ENCODE results near the gene IL36RN. TPM values are rescaled to one million over a fixed set of nuclear protein-coding genes. Genes with fewer than 3 reads are reported as not detected.

IL36RN gene
- polyA plus RNA-seq, 1 of the 3 experiments (the other 2 are of a cell fraction), result not detected

DNA sequence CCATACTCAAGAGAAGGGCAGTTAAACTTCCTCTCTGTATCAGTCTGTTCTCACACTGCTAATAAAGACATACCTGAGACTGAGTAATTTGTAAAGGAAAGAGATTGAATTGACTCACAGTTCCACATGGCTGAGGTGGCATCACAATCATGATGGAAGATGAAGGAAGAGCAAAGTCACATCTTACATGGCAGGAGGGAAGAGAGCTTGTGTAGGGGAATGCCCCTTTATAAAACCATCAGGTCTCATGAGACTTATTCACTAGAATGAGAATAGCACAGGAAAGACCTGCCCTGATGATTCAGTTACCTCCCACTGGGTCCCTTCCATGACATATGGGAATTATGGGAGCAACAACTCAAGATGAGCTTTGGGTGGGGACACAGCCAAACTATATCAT lies 4.9 kb upstream of the IL36RN start:
- no peaks in the 10 kb centered on the region for H3F3A ChIP-seq (replicated peaks; ENCODE audit: insufficient read depth)
- no peak overlapping the region for H2AFZ ChIP-seq (ENCODE audit: low read depth)
- TF ChIP-seq SMC3 (IDR thresholded peaks at IDR 0.05; ENCODE audit: low read depth, low read length) (no peak), RFX5 (IDR thresholded peaks at IDR 0.05; ENCODE audit: low read length) (no peak), ELF1 (IDR thresholded peaks at IDR 0.05) (no peak), JUND (IDR thresholded peaks at IDR 0.05) (no peak), TAF1 (IDR thresholded peaks at IDR 0.05; ENCODE audit: borderline replicate concordance, low read depth, low read length) (no peak), SIN3A (IDR thresholded peaks at IDR 0.05; ENCODE audit: borderline replicate concordance, low read depth, low read length) (no peak), CHD2 (IDR thresholded peaks at IDR 0.05; ENCODE audit: low read length, partially characterized antibody) (no peak), TCF12 (IDR thresholded peaks at IDR 0.05) (no peak), RXRA (IDR thresholded peaks at IDR 0.05; ENCODE audit: borderline replicate concordance, low read depth) (no peak), GATA2 (CRISPR knock-in tag; IDR thresholded peaks at IDR 0.05) (no peak), POLR2AphosphoS5 (IDR thresholded peaks at IDR 0.05; ENCODE audit: low read depth, low read length) (no peak), NRF1 (IDR thresholded peaks at IDR 0.05; ENCODE audit: low read depth, low read length) (no peak), USF1 (IDR thresholded peaks at IDR 0.05; ENCODE audit: borderline replicate concordance, low read depth) (no peak), FOSL2 (IDR thresholded peaks at IDR 0.05; ENCODE audit: borderline replicate concordance, low read depth) (no peak)
- TF ChIP-seq, protein P1, sequence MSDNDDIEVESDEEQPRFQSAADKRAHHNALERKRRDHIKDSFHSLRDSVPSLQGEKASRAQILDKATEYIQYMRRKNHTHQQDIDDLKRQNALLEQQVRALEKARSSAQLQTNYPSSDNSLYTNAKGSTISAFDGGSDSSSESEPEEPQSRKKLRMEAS (IDR thresholded peaks at IDR 0.05; ENCODE audit: low read depth), result no peak
- TF ChIP-seq, protein P2, sequence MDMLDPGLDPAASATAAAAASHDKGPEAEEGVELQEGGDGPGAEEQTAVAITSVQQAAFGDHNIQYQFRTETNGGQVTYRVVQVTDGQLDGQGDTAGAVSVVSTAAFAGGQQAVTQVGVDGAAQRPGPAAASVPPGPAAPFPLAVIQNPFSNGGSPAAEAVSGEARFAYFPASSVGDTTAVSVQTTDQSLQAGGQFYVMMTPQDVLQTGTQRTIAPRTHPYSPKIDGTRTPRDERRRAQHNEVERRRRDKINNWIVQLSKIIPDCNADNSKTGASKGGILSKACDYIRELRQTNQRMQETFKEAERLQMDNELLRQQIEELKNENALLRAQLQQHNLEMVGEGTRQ (IDR thresholded peaks at IDR 0.05; ENCODE audit: borderline replicate concordance, low read depth, low read length), result no peak
- H3K4me3 ChIP-seq (ENCODE audit: low read depth in 2 of 2, low read length in 1 of 2), result no peak overlapping the region
- CTCF ChIA-PET, result no interaction called here
- no peaks in the 10 kb centered on the region for H3K79me2 ChIP-seq (ENCODE audit: insufficient read depth)
- no peaks in the 10 kb centered on the region for H3K4me1 ChIP-seq (ENCODE audit: control insufficient read depth in 1 of 2, insufficient read depth in 2 of 2, low read depth in 1 of 2, low read length in 1 of 2)
- H4K20me1 ChIP-seq (ENCODE audit: insufficient read depth), result no peaks in the 10 kb centered on the region
- no peaks in the 10 kb centered on the region for H3K9me2 ChIP-seq
- POLR2A ChIA-PET, result no interaction called here
- H3K4me2 ChIP-seq, result no peak overlapping the region
- no peak overlapping the region for H3K27ac ChIP-seq (ENCODE audit: low read depth in 2 of 2, low read length in 1 of 2)
- H3K9ac ChIP-seq, result no peak overlapping the region
- DNase-seq, result no peak
- H3K36me3 ChIP-seq (replicated peaks in 1 of 2; ENCODE audit: control insufficient read depth in 1 of 2, insufficient read depth in 2 of 2, low read length in 1 of 2), result no peaks in the 10 kb centered on the region
- peaks cover 10% of the 10 kb centered on the region for H3K27me3 ChIP-seq (ENCODE audit: insufficient read depth)
- H3K9me3 ChIP-seq, result no peaks in the 10 kb centered on the region

DNA sequence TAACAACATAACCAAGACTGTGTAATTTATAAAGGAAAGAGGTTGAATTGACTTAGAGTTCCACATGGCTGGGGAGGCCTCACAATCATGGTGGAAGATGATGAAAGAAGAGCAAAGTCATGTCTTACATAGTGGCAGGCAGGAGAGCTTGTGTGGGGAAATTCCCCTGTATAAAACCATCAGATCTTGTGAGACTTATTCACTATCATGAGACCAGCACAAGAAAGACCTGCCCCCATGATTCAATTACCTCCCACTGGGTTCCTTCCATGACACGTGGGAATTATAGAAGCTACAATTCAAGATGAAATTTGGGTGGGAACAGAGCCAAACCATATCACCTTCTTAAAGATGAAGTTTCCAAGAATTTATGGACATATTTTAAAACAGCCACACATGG lies 2.5 kb upstream of the IL36RN start:
- ChIA-PET POLR2A (no interaction called here), CTCF (interaction anchor here (1.0 to 1.6 kb wide), 3 partner anchors 9 to 333 kb away, joined by 3 to 4 read pairs (median 3); no protein-coding TSS in a partner anchor)
- H3K4me3 ChIP-seq (ENCODE audit: low read depth in 2 of 2, low read length in 1 of 2), result no peak overlapping the region
- peaks cover 10% of the 10 kb centered on the region for H3K27me3 ChIP-seq (ENCODE audit: insufficient read depth)
- no peaks in the 10 kb centered on the region for H4K20me1 ChIP-seq (ENCODE audit: insufficient read depth)
- no peak for DNase-seq
- no peaks in the 10 kb centered on the region for H3K4me1 ChIP-seq (ENCODE audit: control insufficient read depth in 1 of 2, insufficient read depth in 2 of 2, low read depth in 1 of 2, low read length in 1 of 2)
- H3K9me2 ChIP-seq, result no peaks in the 10 kb centered on the region
- no peak overlapping the region for H3K9ac ChIP-seq
- H3K9me3 ChIP-seq, result no peaks in the 10 kb centered on the region
- no peak overlapping the region for H3K27ac ChIP-seq (ENCODE audit: low read depth in 2 of 2, low read length in 1 of 2)
- no peaks in the 10 kb centered on the region for H3F3A ChIP-seq (replicated peaks; ENCODE audit: insufficient read depth)
- TF ChIP-seq USF1 (IDR thresholded peaks at IDR 0.05; ENCODE audit: borderline replicate concordance, low read depth), result no peak
- no peak for TF ChIP-seq TAF1 (IDR thresholded peaks at IDR 0.05; ENCODE audit: borderline replicate concordance, low read depth, low read length)
- TF ChIP-seq REST (IDR thresholded peaks at IDR 0.05; ENCODE audit: low read depth, low read length), result no peak
- TF ChIP-seq EZH2phosphoT487 (IDR thresholded peaks at IDR 0.05; ENCODE audit: borderline replicate concordance, low read depth), result no peak
- TF ChIP-seq POLR2AphosphoS5 (IDR thresholded peaks at IDR 0.05; ENCODE audit: low read depth, low read length), result no peak
- no peak for TF ChIP-seq ELF1 (IDR thresholded peaks at IDR 0.05)
- TF ChIP-seq RCOR1 (IDR thresholded peaks at IDR 0.05; ENCODE audit: low read length), result no peak
- TF ChIP-seq SIN3A (IDR thresholded peaks at IDR 0.05; ENCODE audit: borderline replicate concordance, low read depth, low read length), result no peak
- TF ChIP-seq JUND (IDR thresholded peaks at IDR 0.05), result no peak
- no peak for TF ChIP-seq NFIC (IDR thresholded peaks at IDR 0.05; ENCODE audit: borderline replicate concordance)
- no peak for TF ChIP-seq FOXM1 (IDR thresholded peaks at IDR 0.05; ENCODE audit: low read depth)
- TF ChIP-seq RFX5 (IDR thresholded peaks at IDR 0.05; ENCODE audit: low read length), result no peak
- TF ChIP-seq SMC3 (IDR thresholded peaks at IDR 0.05; ENCODE audit: low read depth, low read length), result no peak
- no peaks in the 10 kb centered on the region for H3K36me3 ChIP-seq (replicated peaks in 1 of 2; ENCODE audit: control insufficient read depth in 1 of 2, insufficient read depth in 2 of 2, low read length in 1 of 2)
- no peaks in the 10 kb centered on the region for H3K79me2 ChIP-seq (ENCODE audit: insufficient read depth)
- H3K4me2 ChIP-seq, result no peak overlapping the region
- no peak overlapping the region for H2AFZ ChIP-seq (ENCODE audit: low read depth)
- WGBS (ENCODE audit: low lambda C conversion rate), result 0% methylated on average over 1 of the region's 1 CpG

All from SK-N-SH (cell line).